IMR-90 (cell line): ENCODE data around the gene MTHFD2. TPM values are rescaled to one million over a fixed set of nuclear protein-coding genes. Genes with fewer than 3 reads are reported as not detected.

Source experiments
- ATAC-seq: fragments of 200-7000 bp; cut with Tn5 transposase; 2 replicates; pipeline ENCODE4 v1.9.1; 2020; ENCODE audit warnings: low read depth, mild to moderate bottlenecking, moderate library complexity
- BruUV-seq: library from RNA; stranded (reverse); fragments of 400-500 nt; replicated peaks from 2 replicates; lab custom pipeline; 2021; lab: Mats Ljungman, UMichigan
- CTCF ChIA-PET: fragments of 300-600 bp; formaldehyde crosslinking; extraction: SDS; loops from one replicate; lab custom pipeline; 2021; ENCODE audit warnings: antibody characterized with exemption; lab: Yijun Ruan, JAX
- POLR2A ChIA-PET: fragments of 300-600 bp; sonication (Branson Sonifier 250); formaldehyde crosslinking; loops from one replicate; lab custom pipeline; 2022; ENCODE audit warnings: antibody characterized with exemption; ENCODE audit not compliant: unreplicated experiment; lab: Charles Lee
- DNase-seq: peaks from one replicate; pipeline ENCODE4 v3.0.0; 2013
- H2AFZ ChIP-seq: replicated peaks from 2 replicates; pipeline ENCODE3; 2013; ENCODE audit warnings: low read length, mild to moderate bottlenecking; ENCODE audit not compliant: poor library complexity
- H2AK5ac ChIP-seq: 2 replicates; pipeline ENCODE4 v1.6.1; 2013; ENCODE audit warnings: low read depth, low read length, inconsistent platforms
- H2AK9ac ChIP-seq: replicated peaks from 2 replicates; pipeline ENCODE3; 2013; ENCODE audit warnings: mild to moderate bottlenecking, low read depth, low read length, moderate library complexity; ENCODE audit not compliant: poor library complexity
- H2BK120ac ChIP-seq: 2 replicates; pipeline ENCODE4 v1.6.1; 2013; ENCODE audit warnings: low read depth, low read length, inconsistent platforms
- H2BK15ac ChIP-seq: 3 replicates; pipeline ENCODE4 v1.6.1; 2013; ENCODE audit warnings: low read depth, low read length, inconsistent platforms
- H2BK20ac ChIP-seq: 2 replicates; pipeline ENCODE4 v1.6.1; 2013; ENCODE audit warnings: low read depth, mild to moderate bottlenecking, inconsistent platforms, low read length, moderate library complexity
- H2BK5ac ChIP-seq: 2 replicates; pipeline ENCODE4 v1.6.1; 2013; ENCODE audit warnings: mild to moderate bottlenecking, low read depth, low read length, inconsistent platforms; ENCODE audit not compliant: poor library complexity, severe bottlenecking
- H3K14ac ChIP-seq: replicated peaks from 2 replicates; pipeline ENCODE4 v1.6.1; 2013; ENCODE audit warnings: low read depth, low read length, inconsistent platforms
- H3K18ac ChIP-seq: 2 replicates; pipeline ENCODE4 v1.6.1; 2013; ENCODE audit warnings: low read depth, low read length, control low read depth
- H3K23ac ChIP-seq: 2 replicates; pipeline ENCODE4 v1.6.1; 2013; ENCODE audit warnings: low read depth, low read length, inconsistent platforms
- H3K27ac ChIP-seq: 2 replicates; pipeline ENCODE4 v1.5.1; 2013; ENCODE audit warnings: mild to moderate bottlenecking, control low read depth, low read length; ENCODE audit not compliant: insufficient read depth
- H3K27me3 ChIP-seq: 2 replicates; pipeline ENCODE4 v1.6.1; 2013; ENCODE audit warnings: low read length; ENCODE audit not compliant: control insufficient read depth, insufficient read depth
- H3K36me3 ChIP-seq: 2 replicates; pipeline ENCODE4 v1.6.1; 2013; ENCODE audit warnings: low read length, mixed read lengths; ENCODE audit not compliant: control insufficient read depth, insufficient read depth
- H3K4ac ChIP-seq: 2 replicates; pipeline ENCODE4 v1.6.1; 2013; ENCODE audit warnings: low read depth, low read length, inconsistent platforms
- H3K4me1 ChIP-seq: 2 replicates; pipeline ENCODE4 v1.6.1; 2013; ENCODE audit warnings: low read length, mixed read lengths; ENCODE audit not compliant: control insufficient read depth, insufficient read depth
- H3K4me2 ChIP-seq: 2 replicates; pipeline ENCODE4 v1.6.1; 2013; ENCODE audit warnings: low read depth, mild to moderate bottlenecking, control low read depth, low read length, moderate library complexity
- H3K4me3 ChIP-seq: 2 replicates; pipeline ENCODE4 v1.5.1; 2013; ENCODE audit warnings: low read depth, mild to moderate bottlenecking, control low read depth, low read length, moderate library complexity; ENCODE audit not compliant: insufficient read depth
- H3K56ac ChIP-seq: 2 replicates; pipeline ENCODE4 v1.6.1; 2013; ENCODE audit warnings: low read length, inconsistent platforms; ENCODE audit not compliant: insufficient read depth; ENCODE audit errors: extremely low read depth
- H3K79me1 ChIP-seq, 2 experiments: 2 replicates each; pipeline ENCODE4 v1.6.1; 2013; ENCODE audit warnings: low read length in 2 of 2, inconsistent platforms in 1 of 2, low read depth in 1 of 2
- H3K9ac ChIP-seq: 2 replicates; pipeline ENCODE4 v1.6.1; 2013; ENCODE audit warnings: low read depth, low read length, control low read depth
- H3K9me1 ChIP-seq: 2 replicates; pipeline ENCODE4 v1.6.1; 2013; ENCODE audit warnings: low read length, inconsistent platforms; ENCODE audit not compliant: insufficient read depth
- H3K9me3 ChIP-seq: 2 replicates; pipeline ENCODE4 v1.6.1; 2013; ENCODE audit warnings: low read length; ENCODE audit not compliant: control insufficient read depth, insufficient read depth
- H4K20me1 ChIP-seq: 2 replicates; pipeline ENCODE4 v1.6.1; 2013; ENCODE audit warnings: low read length, inconsistent platforms; ENCODE audit not compliant: insufficient read depth
- H4K5ac ChIP-seq: 2 replicates; pipeline ENCODE4 v1.6.1; 2013; ENCODE audit warnings: mild to moderate bottlenecking, low read depth, low read length, control low read depth
- H4K8ac ChIP-seq, 2 experiments: 2 replicates each; pipeline ENCODE4 v1.6.1; 2013; ENCODE audit warnings: low read depth in 2 of 2, low read length in 2 of 2, control low read depth in 1 of 2, inconsistent platforms in 1 of 2
- H4K91ac ChIP-seq: 2 replicates; pipeline ENCODE4 v1.6.1; 2013; ENCODE audit warnings: low read depth, low read length, inconsistent platforms; ENCODE audit not compliant: insufficient read depth
- BHLHE40 ChIP-seq: fragments of 150-350 bp; IDR thresholded peaks from 2 replicates; pipeline ENCODE4 v1.6.1; 2016; ENCODE audit warnings: mild to moderate bottlenecking, low read depth, low read length
- CHD1 ChIP-seq: IDR thresholded peaks from 2 replicates; pipeline ENCODE4 v1.6.1; 2012; ENCODE audit warnings: low read depth, low read length, improper control_type of control experiment
- MAZ ChIP-seq: IDR thresholded peaks from 2 replicates; pipeline ENCODE4 v1.6.1; 2012; ENCODE audit warnings: low read depth, mild to moderate bottlenecking, low read length, improper control_type of control experiment, moderate library complexity, borderline replicate concordance
- MXI1 ChIP-seq: IDR thresholded peaks from 2 replicates; pipeline ENCODE4 v1.6.1; 2012; ENCODE audit warnings: low read depth, mild to moderate bottlenecking, low read length, moderate library complexity, borderline replicate concordance
- POLR2A ChIP-seq: IDR thresholded peaks from 2 replicates; pipeline ENCODE4 v1.6.1; 2012; ENCODE audit warnings: mild to moderate bottlenecking, low read depth, low read length
- RAD21 ChIP-seq: IDR thresholded peaks from 2 replicates; pipeline ENCODE4 v1.6.1; 2012; ENCODE audit warnings: low read length, improper control_type of control experiment
- RFX5 ChIP-seq: IDR thresholded peaks from 2 replicates; pipeline ENCODE4 v1.8.0; 2012; ENCODE audit warnings: low read depth, mild to moderate bottlenecking, low read length, moderate library complexity
- SMC3 ChIP-seq: fragments of 150-350 bp; IDR thresholded peaks from 2 replicates; pipeline ENCODE4 v1.6.1; 2016; ENCODE audit warnings: low read depth, mild to moderate bottlenecking, antibody characterized with exemption, low read length, moderate library complexity
- WGBS, 2 experiments: methylation state at CpG; one replicate each; pipeline versions ENCODE4 v1.1.5 to v1.1.7; 2013; ENCODE audit warnings: missing lambda C conversion rate in 2 of 2; ENCODE audit not compliant: insufficient read length in 1 of 2; ENCODE audit errors: extremely low coverage in 2 of 2; 5-methylcytosine and 5-hydroxymethylcytosine counted together
- dilution Hi-C: fragments of 300-500 bp; cut with HindIII; formaldehyde crosslinking; loops from one replicate; pipeline ENCODE4 v1.14.3; 2018; ENCODE audit warnings: low sequenced_read_pairs; ENCODE audit not compliant: unreplicated experiment
- in situ Hi-C: fragments of 300-500 bp; cut with MboI; formaldehyde crosslinking; loops from 3 replicates; pipeline ENCODE4 v1.14.3; 2019; ENCODE audit warnings: low sequenced_read_pairs, inconsistent platforms, mixed read lengths
- intact Hi-C: fragments of 100-400 bp; cut with micrococcal nuclease; formaldehyde crosslinking; loops from 2 replicates; pipeline ENCODE4 v1.10.0; 2022
- polyA plus RNA-seq, 3 experiments: library from polyadenylated mRNA; depleted of rRNA; stranded (reverse); fragments of >200 nt; gene quantifications; 2 replicates each; pipeline ENCODE4 v1.2.3, GENCODE V29; 2012; ENCODE audit warnings: low replicate concordance in 1 of 3
- total RNA-seq: library from RNA; depleted of rRNA; stranded (reverse); fragments of >200 nt; gene quantifications from 2 replicates; pipeline ENCODE4 v1.2.3, GENCODE V29; 2012
- TF ChIP-seq, protein P1 (sequence below): conservative IDR thresholded peaks from 2 replicates; pipeline ENCODE4 v1.5.1; 2012; ENCODE audit warnings: mild to moderate bottlenecking, low read depth, low read length, improper control_type of control experiment
- TF ChIP-seq, protein P2 (sequence below): fragments of 150-350 bp; IDR thresholded peaks from 2 replicates; pipeline ENCODE4 v1.6.1; 2016; ENCODE audit warnings: low read depth, mild to moderate bottlenecking, low read length, moderate library complexity, borderline replicate concordance

MTHFD2 gene
- total and polyA plus RNA-seq, 2 of the 4 experiments (the other 2 are of a cell fraction): 66.8 to 122 TPM

DNA sequence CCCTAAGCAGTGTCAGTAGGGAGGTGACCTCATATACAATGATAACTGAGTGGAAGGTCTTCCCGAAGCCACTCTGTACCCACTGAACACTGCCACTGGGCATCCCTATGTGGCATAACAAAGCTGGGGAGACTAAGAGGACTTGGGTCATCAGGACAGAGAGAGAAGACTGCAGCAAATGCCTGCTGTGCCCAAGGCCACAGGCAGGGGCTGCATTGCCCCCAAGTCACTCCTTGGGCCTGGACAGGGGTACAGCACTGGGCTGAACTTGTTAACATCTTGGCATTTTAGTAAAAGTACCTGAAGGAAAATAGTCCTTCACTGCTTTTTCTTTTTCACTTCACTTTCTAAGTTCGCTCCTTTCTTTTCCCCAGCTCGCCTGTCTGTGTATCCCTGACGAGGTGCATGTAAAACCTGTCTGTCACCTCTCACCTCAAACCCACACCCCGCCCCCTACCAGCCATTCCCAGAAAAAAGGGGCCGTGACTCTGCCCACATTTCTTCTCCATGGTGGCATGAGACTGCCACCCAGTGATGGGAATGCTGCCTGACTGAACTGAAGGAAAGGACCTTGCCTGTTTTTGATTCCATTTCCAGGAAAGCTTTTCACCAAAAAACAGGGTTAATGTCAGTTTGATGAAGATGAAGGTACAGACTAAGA, 62.9 kb downstream of the MTHFD2 start:
- dilution Hi-C loops (no loop called here), intact Hi-C loops (no loop called here), in situ Hi-C loops (no loop called here)
- Histone ChIP-seq H3K9me1 (no peaks in the 10 kb centered on the region), H3K27ac (no peak overlapping the region), H2AFZ (no peak overlapping the region), H3K14ac (no peak overlapping the region), H2BK15ac (no peak overlapping the region), H3K4ac (no peak overlapping the region), H3K27me3 (peaks cover 36% of the 10 kb centered on the region), H2AK5ac (no peak overlapping the region), H3K4me3 (no peak overlapping the region), H3K18ac (no peak overlapping the region), H3K9ac (no peak overlapping the region), H4K91ac (no peak overlapping the region), H2BK5ac (no peak overlapping the region), H3K79me1 (no peaks in the 10 kb centered on the region), H3K9me3 (no peaks in the 10 kb centered on the region), H2BK120ac (no peak overlapping the region), H3K4me1 (no peaks in the 10 kb centered on the region), H3K4me2 (no peak overlapping the region), H2AK9ac (no peak overlapping the region), H3K56ac (no peak overlapping the region), H4K8ac (no peak overlapping the region), H3K36me3 (no peaks in the 10 kb centered on the region), H4K20me1 (no peaks in the 10 kb centered on the region), H2BK20ac (no peak overlapping the region), H4K5ac (no peak overlapping the region), H3K23ac (no peak overlapping the region)
- DNase-seq: no peak
- ChIA-PET POLR2A (interaction anchor here (0.6 kb wide), 1 partner anchor 112 kb away, joined by 3 read pairs; no protein-coding TSS in a partner anchor), CTCF (interaction anchor here (0.5 to 0.6 kb wide), 2 partner anchors 12 to 1617 kb away, joined by 3 to 5 read pairs; no protein-coding TSS in a partner anchor)
- no CpG with 5 or more reads among the region's 6 CpGs for WGBS, 2 experiments
- no TSS peak for BruUV-seq
- ATAC-seq: peak; percentile 91
- TF ChIP-seq, protein P1, sequence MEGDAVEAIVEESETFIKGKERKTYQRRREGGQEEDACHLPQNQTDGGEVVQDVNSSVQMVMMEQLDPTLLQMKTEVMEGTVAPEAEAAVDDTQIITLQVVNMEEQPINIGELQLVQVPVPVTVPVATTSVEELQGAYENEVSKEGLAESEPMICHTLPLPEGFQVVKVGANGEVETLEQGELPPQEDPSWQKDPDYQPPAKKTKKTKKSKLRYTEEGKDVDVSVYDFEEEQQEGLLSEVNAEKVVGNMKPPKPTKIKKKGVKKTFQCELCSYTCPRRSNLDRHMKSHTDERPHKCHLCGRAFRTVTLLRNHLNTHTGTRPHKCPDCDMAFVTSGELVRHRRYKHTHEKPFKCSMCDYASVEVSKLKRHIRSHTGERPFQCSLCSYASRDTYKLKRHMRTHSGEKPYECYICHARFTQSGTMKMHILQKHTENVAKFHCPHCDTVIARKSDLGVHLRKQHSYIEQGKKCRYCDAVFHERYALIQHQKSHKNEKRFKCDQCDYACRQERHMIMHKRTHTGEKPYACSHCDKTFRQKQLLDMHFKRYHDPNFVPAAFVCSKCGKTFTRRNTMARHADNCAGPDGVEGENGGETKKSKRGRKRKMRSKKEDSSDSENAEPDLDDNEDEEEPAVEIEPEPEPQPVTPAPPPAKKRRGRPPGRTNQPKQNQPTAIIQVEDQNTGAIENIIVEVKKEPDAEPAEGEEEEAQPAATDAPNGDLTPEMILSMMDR: peak; percentile 68
- TF ChIP-seq MAZ: no peak
- TF ChIP-seq POLR2A: no peak
- TF ChIP-seq BHLHE40: no peak
- peak; percentile 34; the same call in 1 of the 2 replicates for TF ChIP-seq SMC3
- no peak for TF ChIP-seq CHD1
- no peak for TF ChIP-seq RFX5
- TF ChIP-seq MXI1: no peak
- TF ChIP-seq, protein P2, sequence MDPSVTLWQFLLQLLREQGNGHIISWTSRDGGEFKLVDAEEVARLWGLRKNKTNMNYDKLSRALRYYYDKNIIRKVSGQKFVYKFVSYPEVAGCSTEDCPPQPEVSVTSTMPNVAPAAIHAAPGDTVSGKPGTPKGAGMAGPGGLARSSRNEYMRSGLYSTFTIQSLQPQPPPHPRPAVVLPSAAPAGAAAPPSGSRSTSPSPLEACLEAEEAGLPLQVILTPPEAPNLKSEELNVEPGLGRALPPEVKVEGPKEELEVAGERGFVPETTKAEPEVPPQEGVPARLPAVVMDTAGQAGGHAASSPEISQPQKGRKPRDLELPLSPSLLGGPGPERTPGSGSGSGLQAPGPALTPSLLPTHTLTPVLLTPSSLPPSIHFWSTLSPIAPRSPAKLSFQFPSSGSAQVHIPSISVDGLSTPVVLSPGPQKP: no peak
- peak; percentile 58 for TF ChIP-seq RAD21
